SK-N-SH treated with all-trans-retinoic acid at 6 μM for 48 hours (cell line): ENCODE results near the gene AKT3.
A peak's percentile ranks its signal among the peaks of the same experiment; 100 is the strongest.
"Not testable (repeated sequence)": the region's sequence is repeated elsewhere in the genome, so short reads cannot be mapped to it uniquely, and the experiment has no call there.

ENCODE experiments used
- ATAC-seq: fragments of 200-7000 bp; cut with Tn5 transposase; 3 replicates; pipeline ENCODE4 v1.9.1; 2020; ENCODE audit warnings: mild to moderate bottlenecking, moderate library complexity
- ARNTL ChIP-seq: fragments of 450-650 bp; formaldehyde crosslinking; IDR thresholded peaks from 2 replicates; pipeline ENCODE4 v1.5.0; 2020; ENCODE audit warnings: low read depth, mild to moderate bottlenecking, moderate library complexity, borderline replicate concordance
- BACH2 ChIP-seq: fragments of 250-450 bp; sonication (Bioruptor Pico); IDR thresholded peaks from 2 replicates; pipeline ENCODE4 v1.9.0; 2021; ENCODE audit warnings: mild to moderate bottlenecking, borderline replicate concordance
- CSDC2 ChIP-seq: fragments of 250-450 bp; sonication (Bioruptor Pico); IDR thresholded peaks from 2 replicates; pipeline ENCODE4 v1.5.0; 2020; ENCODE audit warnings: mild to moderate bottlenecking, moderate library complexity
- CSRNP3 ChIP-seq: fragments of 250-450 bp; sonication (Bioruptor Pico); IDR thresholded peaks from 2 replicates; pipeline ENCODE4 v1.5.1; 2021; ENCODE audit warnings: mild to moderate bottlenecking, moderate library complexity
- ESRRG ChIP-seq: fragments of 250-450 bp; sonication (Bioruptor Pico); IDR thresholded peaks from 2 replicates; pipeline ENCODE4 v1.6.1; 2021; ENCODE audit warnings: mild to moderate bottlenecking
- GLIS3 ChIP-seq: fragments of 250-450 bp; sonication (Bioruptor Pico); IDR thresholded peaks from 2 replicates; pipeline ENCODE4 v1.5.0; 2020; ENCODE audit warnings: mild to moderate bottlenecking, moderate library complexity
- ISL1 ChIP-seq: fragments of 250-450 bp; sonication (Bioruptor Pico); IDR thresholded peaks from 2 replicates; pipeline ENCODE4 v2.1.2; 2022; ENCODE audit warnings: mild to moderate bottlenecking, moderate library complexity
- OSR1 ChIP-seq: fragments of 250-450 bp; sonication (Bioruptor Pico); IDR thresholded peaks from 2 replicates; pipeline ENCODE4 v1.8.0; 2022; ENCODE audit warnings: moderate library complexity, mild to moderate bottlenecking, inconsistent platforms
- PATZ1 ChIP-seq: fragments of 250-450 bp; sonication (Bioruptor Pico); IDR thresholded peaks from 2 replicates; pipeline ENCODE4 v1.8.0; 2020; ENCODE audit warnings: mild to moderate bottlenecking, moderate library complexity, borderline replicate concordance
- POU6F1 ChIP-seq: fragments of 250-450 bp; sonication (Bioruptor Pico); IDR thresholded peaks from 2 replicates; pipeline ENCODE4 v1.8.0; 2021; ENCODE audit warnings: low read depth, mild to moderate bottlenecking, moderate library complexity, borderline replicate concordance
- PPARA ChIP-seq: fragments of 250-450 bp; sonication (Bioruptor Pico); IDR thresholded peaks from 2 replicates; pipeline ENCODE4 v1.5.0; 2020; ENCODE audit warnings: mild to moderate bottlenecking, borderline replicate concordance
- RARB ChIP-seq: fragments of 250-450 bp; sonication (Bioruptor Pico); IDR thresholded peaks from 2 replicates; pipeline ENCODE4 v1.8.0; 2021; ENCODE audit warnings: mild to moderate bottlenecking, moderate library complexity
- SNAI2 ChIP-seq: fragments of 250-450 bp; sonication (Bioruptor Pico); IDR thresholded peaks from 2 replicates; pipeline ENCODE4 v1.5.0; 2020; ENCODE audit warnings: mild to moderate bottlenecking, moderate library complexity
- TCF4 ChIP-seq: fragments of 250-450 bp; sonication (Bioruptor Pico); IDR thresholded peaks from 2 replicates; pipeline ENCODE4 v1.8.0; 2021; ENCODE audit warnings: mild to moderate bottlenecking, moderate library complexity, borderline replicate concordance
- TOX ChIP-seq: fragments of 250-450 bp; sonication (Bioruptor Pico); IDR thresholded peaks from 2 replicates; pipeline ENCODE4 v1.8.0; 2021; ENCODE audit warnings: mild to moderate bottlenecking, moderate library complexity, borderline replicate concordance
- ZC3H10 ChIP-seq: fragments of 250-450 bp; sonication (Bioruptor Pico); IDR thresholded peaks from 2 replicates; pipeline ENCODE4 v1.5.1; 2021; ENCODE audit warnings: mild to moderate bottlenecking, moderate library complexity
- ZFP3 ChIP-seq: fragments of 250-450 bp; sonication (Bioruptor Pico); IDR thresholded peaks from 2 replicates; pipeline ENCODE4 v1.5.0; 2020; ENCODE audit warnings: mild to moderate bottlenecking, moderate library complexity
- ZNF565 ChIP-seq: fragments of 450-650 bp; formaldehyde crosslinking; conservative IDR thresholded peaks from 2 replicates; pipeline ENCODE4 v1.5.0; 2020; ENCODE audit warnings: low read depth, mild to moderate bottlenecking, moderate library complexity
- ZNF70 ChIP-seq: fragments of 450-650 bp; formaldehyde crosslinking; IDR thresholded peaks from 2 replicates; pipeline ENCODE4 v1.5.0; 2020; ENCODE audit warnings: mild to moderate bottlenecking, moderate library complexity
- ZNF8 ChIP-seq: fragments of 450-650 bp; formaldehyde crosslinking; IDR thresholded peaks from 2 replicates; pipeline ENCODE4 v1.5.0; 2020; ENCODE audit warnings: mild to moderate bottlenecking, moderate library complexity

Gene AKT3

GRCh38 chr1:243890576-243890975, 40.5 kb upstream of the AKT3 start:
- TF ChIP-seq SNAI2 (CRISPR knock-in tag) (no peak), TCF4 (CRISPR knock-in tag) (no peak), CSDC2 (CRISPR knock-in tag) (no peak), ZC3H10 (no peak), ESRRG (CRISPR knock-in tag) (no peak), PPARA (CRISPR knock-in tag) (no peak), BACH2 (CRISPR knock-in tag) (no peak), POU6F1 (no peak), OSR1 (no peak)
- peak; percentile 99 for ATAC-seq

GRCh38 chr1:243885806-243886205, 35.8 kb upstream of the AKT3 start:
- no peak for TF ChIP-seq PPARA (CRISPR knock-in tag)
- TF ChIP-seq SNAI2 (CRISPR knock-in tag), result no peak
- TF ChIP-seq ZFP3, result no peak
- no peak for TF ChIP-seq POU6F1
- TF ChIP-seq ZNF8 (CRISPR knock-in tag), result no peak
- no peak for TF ChIP-seq ZNF565 (CRISPR knock-in tag)
- no peak for TF ChIP-seq ISL1 (CRISPR knock-in tag)
- TF ChIP-seq TCF4 (CRISPR knock-in tag), result no peak
- no peak for TF ChIP-seq ZNF70 (CRISPR knock-in tag)
- no peak for TF ChIP-seq OSR1
- no peak for TF ChIP-seq GLIS3 (CRISPR knock-in tag)
- TF ChIP-seq CSDC2 (CRISPR knock-in tag), result no peak
- ATAC-seq, result no peak

GRCh38 chr1:243884603-243885002, 34.6 kb upstream of the AKT3 start:
- no peak for TF ChIP-seq ZNF70 (CRISPR knock-in tag)
- TF ChIP-seq SNAI2 (CRISPR knock-in tag), result no peak
- no peak for TF ChIP-seq ZFP3
- TF ChIP-seq PATZ1 (CRISPR knock-in tag), result no peak
- TF ChIP-seq ESRRG (CRISPR knock-in tag), result no peak
- TF ChIP-seq ZNF565 (CRISPR knock-in tag), result no peak
- no peak for TF ChIP-seq PPARA (CRISPR knock-in tag)
- TF ChIP-seq RARB (CRISPR knock-in tag), result no peak
- no peak for TF ChIP-seq CSRNP3
- no peak for TF ChIP-seq BACH2 (CRISPR knock-in tag)
- no peak for ATAC-seq

- peak; percentile 31; the same call in 1 of the 3 replicates for ATAC-seq
- TF ChIP-seq SNAI2 (CRISPR knock-in tag) (no peak), PPARA (CRISPR knock-in tag) (no peak)
Observed at GRCh38 chr1:243883551-243883950, 33.5 kb upstream of the AKT3 start.

GRCh38 chr1:243882276-243882675, 32.2 kb upstream of the AKT3 start:
- no peak for TF ChIP-seq POU6F1
- TF ChIP-seq GLIS3 (CRISPR knock-in tag), result no peak
- no peak for TF ChIP-seq TCF4 (CRISPR knock-in tag)
- no peak for TF ChIP-seq SNAI2 (CRISPR knock-in tag)
- no peak for TF ChIP-seq ARNTL (CRISPR knock-in tag)
- TF ChIP-seq ISL1 (CRISPR knock-in tag), result no peak
- no peak for TF ChIP-seq TOX
- no peak for TF ChIP-seq PATZ1 (CRISPR knock-in tag)
- TF ChIP-seq ZFP3, result no peak
- TF ChIP-seq ZNF70 (CRISPR knock-in tag), result no peak
- no peak for TF ChIP-seq ESRRG (CRISPR knock-in tag)
- TF ChIP-seq CSDC2 (CRISPR knock-in tag), result no peak
- no peak for TF ChIP-seq ZC3H10
- no peak for TF ChIP-seq ZNF565 (CRISPR knock-in tag)
- TF ChIP-seq OSR1, result no peak
- no peak for TF ChIP-seq RARB (CRISPR knock-in tag)
- no peak for TF ChIP-seq CSRNP3
- TF ChIP-seq, all 23 proteins: peak for 0

GRCh38 chr1:243877058-243877457, 27.0 kb upstream of the AKT3 start:
- ATAC-seq, result not testable (repeated sequence)

More at GRCh38 chr1:243882276-243882675, 32.2 kb upstream of the AKT3 start:
- ATAC-seq, result peak; percentile 43; the same call in 2 of the 3 replicates
